ENCODE results near the gene ERVH48-1.
"Not testable (repeated sequence)": the region's sequence is repeated elsewhere in the genome, so short reads cannot be mapped to it uniquely, and the experiment has no call there.

GRCh38 chr21:42933973-42934372 is 8.5 kb upstream of the ERVH48-1 start:
- TF ChIP-seq CTCF (IDR thresholded peaks at IDR 0.05 in 8 of 11, conservative IDR thresholded peaks at IDR 0.05 in 3 of 11); POLR2A (IDR thresholded peaks at IDR 0.05); POLR2AphosphoS5 (IDR thresholded peaks at IDR 0.05): not testable (repeated sequence)

Measured in spleen (tissue), 7 donors.